COLO829 (cell line): ENCODE data around the gene RAB11FIP4.

Experiments
- DNase-seq: peaks from one replicate; pipeline ENCODE4 v3.0.0; 2012; ENCODE audit warnings: low spot score

The RAB11FIP4 gene

DNA sequence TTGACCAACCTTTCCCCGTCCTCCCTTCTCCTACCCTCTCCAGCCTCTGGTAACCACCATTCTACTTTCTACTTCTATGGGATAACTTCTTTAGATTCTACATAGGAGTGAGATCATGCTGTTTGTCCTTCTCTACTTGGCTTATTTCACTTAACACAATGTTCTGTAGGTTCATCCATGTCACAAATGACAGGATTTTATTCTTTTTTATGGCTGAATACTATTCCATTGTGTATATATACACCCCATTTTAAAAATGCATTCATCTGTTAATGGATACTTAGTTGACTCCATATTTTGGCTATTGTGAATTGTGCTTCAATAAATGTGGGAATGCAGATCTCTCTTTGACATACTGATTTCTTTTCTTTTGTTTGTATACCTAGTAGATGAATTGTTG lies 115.0 kb downstream of the RAB11FIP4 start:
- DNase-seq = no peak

DNA sequence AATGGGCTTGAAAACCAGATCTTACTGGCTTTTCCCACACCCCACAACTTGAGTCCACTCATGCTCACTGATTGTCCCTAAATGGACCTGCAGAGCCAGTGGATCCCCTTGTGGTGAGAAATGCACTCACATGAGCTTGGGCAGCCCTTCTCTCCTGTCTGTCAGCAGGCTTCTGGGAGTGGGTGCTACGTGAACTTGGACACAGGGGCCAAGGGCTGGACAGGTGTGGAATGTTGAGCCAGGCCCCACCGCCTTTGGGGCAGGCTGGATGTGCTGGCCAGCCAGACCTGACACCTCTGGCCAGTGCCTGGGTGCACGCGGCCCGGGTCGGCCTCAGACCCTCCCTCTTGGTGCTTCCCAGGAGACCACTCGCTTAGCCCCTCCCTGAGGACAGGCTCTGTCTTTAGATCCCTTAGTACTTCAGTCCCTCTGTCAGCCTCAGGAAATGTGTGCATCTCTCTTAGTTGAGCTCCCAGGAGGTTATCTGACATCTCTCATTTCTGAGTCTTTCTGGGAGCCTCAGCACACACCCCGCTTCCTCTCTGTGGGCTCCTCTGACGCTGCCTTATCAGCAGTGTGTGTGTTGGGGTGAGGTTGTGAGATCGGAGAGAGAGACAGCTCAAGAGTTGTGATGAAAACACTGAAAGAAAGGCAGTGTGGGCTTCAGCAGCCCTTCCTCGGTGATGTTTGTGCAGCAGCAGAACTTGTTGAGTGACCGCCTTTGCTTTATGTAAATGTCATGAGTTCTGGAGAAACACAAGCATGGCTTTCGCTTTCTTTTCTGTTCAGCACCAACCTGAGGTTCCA lies 117.0 kb downstream of the RAB11FIP4 start:
- DNase-seq = no peak

GRCh38 chr17:31509095-31509804 lies 117.8 kb downstream of the RAB11FIP4 start:
- DNase-seq = no peak

- no peak for DNase-seq
These were observed 118.3 kb downstream of the RAB11FIP4 start for GRCh38 chr17:31509805-31510177.

GRCh38 chr17:31510308-31511194 lies 119.1 kb downstream of the RAB11FIP4 start:
- no peak for DNase-seq

DNA sequence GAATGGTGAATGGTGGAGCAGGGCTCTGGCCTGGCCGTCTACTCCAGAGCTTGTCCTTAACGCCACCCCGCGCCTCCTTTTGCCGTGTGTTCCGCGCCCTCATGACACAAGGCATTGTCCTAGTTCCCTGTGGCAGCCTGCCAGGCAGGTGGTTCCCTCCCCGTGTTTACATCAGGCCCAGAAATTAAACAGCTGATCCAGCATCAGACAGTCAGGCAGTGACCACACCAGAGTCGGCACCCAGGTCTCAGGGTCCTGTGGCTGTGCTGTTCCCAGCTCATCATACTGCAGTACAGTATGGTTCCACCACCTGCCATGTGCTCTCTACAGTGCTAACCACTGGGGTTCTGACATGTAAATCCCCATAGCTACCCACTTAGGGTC lies 119.7 kb downstream of the RAB11FIP4 start:
- no peak for DNase-seq

- DNase-seq = no peak
These were observed 120.1 kb downstream of the RAB11FIP4 start for GRCh38 chr17:31511580-31511979.

DNA sequence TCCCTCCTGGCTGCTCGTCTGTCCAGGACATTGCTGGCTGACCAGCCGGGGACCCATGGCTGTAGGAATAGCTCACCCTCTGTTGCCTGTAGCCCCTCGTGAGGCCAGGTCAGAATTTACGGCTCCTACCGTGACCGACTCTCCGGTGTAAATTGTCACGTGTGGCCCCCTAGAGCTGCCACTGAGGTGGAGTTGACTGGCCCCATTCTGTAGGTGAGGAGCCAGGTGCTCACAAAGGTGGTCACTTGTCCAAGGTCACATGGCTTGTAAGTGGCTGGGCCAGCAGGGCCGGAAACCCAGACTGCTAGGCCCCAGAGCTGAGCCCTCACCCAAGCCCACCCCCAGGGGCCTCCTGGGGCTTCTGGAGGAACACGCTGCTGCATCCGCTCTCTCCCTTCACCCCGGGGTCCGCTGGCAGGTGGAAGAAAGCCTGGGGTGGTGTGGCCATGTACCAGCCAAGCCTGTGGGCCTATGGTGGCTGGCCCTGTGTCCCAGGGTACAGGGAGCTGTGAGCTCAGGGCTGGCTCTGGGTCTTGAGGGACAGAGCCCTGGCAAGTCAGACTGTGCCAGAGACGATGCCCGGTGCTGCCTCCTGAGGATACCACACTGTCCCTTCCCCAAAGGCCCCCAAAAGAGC lies 120.7 kb downstream of the RAB11FIP4 start:
- no peak for DNase-seq

GRCh38 chr17:31512796-31513195 lies 121.3 kb downstream of the RAB11FIP4 start:
- DNase-seq = no peak

- no peak for DNase-seq
These were observed 122.4 kb downstream of the RAB11FIP4 start for GRCh38 chr17:31513731-31514427.

GRCh38 chr17:31515267-31515666 lies 123.8 kb downstream of the RAB11FIP4 start:
- no peak for DNase-seq

- DNase-seq = no peak
These were observed 126.0 kb downstream of the RAB11FIP4 start for GRCh38 chr17:31517524-31517923.

DNA sequence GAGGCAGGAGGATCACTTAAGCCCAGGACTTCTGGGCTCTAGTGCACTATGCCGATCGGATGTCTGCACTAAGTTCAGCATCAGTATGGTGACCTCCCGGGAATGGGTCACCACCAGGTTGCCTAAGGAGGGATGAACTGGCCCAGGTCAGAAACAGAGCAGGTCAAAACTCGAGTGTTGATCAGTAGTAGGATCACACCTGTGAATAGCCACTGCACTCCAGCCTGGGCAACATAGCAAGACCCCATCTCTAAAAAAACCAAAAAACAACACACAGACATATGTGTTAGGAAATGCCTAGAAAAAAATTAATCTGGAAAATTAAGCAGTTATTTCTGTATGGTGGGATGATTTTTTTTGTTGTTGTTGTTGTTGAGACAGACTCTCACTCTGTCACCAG lies 127.0 kb downstream of the RAB11FIP4 start:
- no peak for DNase-seq

- no peak for DNase-seq
These were observed 130.3 kb downstream of the RAB11FIP4 start for GRCh38 chr17:31521632-31522283.

GRCh38 chr17:31522284-31522931 lies 130.9 kb downstream of the RAB11FIP4 start:
- DNase-seq = no peak

DNA sequence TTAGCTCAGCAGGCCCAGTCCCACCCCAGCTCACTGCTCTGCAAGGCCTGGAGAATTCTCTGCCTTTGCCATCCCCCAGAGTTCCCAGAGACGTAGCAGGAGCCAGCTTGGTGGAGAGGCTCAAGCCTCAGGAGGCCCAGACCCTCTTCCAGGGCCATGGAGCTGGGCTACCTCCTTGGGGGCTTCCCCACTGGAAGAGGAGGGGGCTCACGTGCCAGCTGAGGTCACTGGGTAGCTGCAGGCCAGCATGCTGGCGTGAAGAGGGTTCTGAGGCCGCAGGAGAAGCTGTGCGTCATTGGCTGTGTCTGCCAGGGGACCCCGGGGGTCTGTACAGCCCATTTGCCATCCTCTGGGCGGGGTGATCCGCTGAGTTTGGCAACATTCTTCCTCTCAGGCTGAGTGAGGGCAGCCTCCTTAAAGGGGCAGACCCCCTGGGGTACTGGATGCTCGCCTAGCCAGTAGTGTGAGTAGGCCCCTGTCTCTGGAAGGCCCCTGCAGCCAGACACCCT lies 131.6 kb downstream of the RAB11FIP4 start:
- DNase-seq = no peak

DNA sequence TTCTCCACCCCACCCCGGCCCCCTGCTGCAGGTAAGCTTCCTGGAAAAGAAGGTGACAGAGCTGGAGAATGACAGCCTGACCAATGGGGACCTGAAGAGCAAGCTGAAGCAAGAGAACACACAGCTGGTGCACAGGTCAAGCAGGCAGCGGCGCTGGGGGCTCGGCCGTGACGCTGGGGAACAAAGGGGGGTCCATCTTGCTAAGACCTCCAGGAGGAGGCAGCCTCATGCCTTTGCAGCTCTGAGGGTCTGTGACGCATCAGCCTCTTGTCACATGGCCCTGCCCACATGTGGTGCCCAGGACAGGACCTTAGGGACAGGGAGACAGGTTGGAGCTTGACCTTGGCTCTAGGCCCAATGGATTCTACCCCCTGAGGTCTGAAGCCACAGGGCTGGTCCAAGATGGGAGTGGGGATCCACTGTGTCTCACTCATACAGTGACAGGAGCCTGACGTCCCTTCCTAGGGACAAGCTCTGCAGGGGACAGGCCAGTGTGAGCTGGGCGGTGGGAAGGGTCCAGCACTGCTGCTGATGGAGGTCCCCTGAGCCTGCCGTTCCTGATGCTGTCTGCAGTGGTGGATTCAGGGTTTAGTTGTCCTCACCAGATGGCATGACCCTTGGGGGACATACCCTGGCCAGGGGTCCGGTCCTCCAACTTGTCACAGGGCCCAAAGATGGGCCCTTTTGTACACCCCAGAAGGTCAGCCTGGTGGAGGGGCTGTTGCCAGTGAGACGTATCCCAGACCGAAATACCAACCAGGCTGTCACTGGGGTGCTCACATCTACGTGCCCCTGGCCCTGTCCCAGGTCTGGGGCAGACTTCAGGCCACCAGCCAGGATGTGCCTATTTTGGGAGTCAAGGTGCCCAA lies 132.6 kb downstream of the RAB11FIP4 start:
- DNase-seq = no peak

DNA sequence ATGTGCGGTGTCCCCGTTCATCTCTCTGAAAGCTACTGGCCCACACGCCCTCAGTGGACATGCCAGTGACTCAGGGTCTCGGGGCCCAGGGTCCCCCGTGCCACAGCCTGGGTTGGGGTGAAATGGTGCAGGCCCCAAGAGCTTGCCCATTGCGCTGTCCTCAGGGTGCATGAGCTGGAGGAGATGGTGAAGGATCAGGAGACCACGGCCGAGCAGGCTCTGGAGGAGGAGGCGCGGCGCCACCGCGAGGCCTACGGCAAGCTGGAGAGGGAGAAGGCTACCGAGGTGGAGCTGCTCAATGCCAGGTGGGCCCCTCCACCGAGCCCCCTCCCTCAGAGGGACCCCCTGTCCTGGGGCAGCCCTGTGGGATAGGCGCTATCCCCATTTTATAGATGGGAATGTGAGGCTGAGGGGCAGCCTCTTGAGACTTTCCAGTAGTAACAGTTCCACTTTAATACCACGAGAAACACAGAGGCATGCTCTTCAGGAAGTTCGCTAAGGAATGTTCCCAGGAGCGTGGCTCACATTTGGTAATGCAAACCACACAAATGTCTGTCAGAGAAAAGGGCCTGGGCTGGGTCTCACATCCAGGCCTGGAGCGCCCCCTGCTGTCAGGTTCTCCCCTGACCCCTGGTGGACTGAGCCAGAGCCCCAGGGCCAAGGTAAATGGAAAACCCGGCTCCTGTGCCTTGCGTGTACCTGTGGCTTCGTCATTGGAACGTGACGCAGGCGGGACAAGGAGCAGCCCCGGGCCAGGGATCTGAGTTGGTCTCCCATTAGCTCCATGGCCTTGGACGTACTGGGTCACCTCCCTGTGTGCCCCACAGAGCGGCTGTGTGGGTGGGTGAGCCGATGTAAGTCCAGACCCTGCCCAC lies 133.7 kb downstream of the RAB11FIP4 start:
- DNase-seq = peak; percentile 84
